HCT116 (cell line): ENCODE results near the gene ABI1. TPM values are rescaled to one million over a fixed set of nuclear protein-coding genes. Genes with fewer than 3 reads are reported as not detected.

Experiments used
- ATAC-seq: fragments of 200-7000 bp; cut with Tn5 transposase; 2 replicates; pipeline ENCODE4 v1.9.1; 2020; ENCODE audit warnings: mild to moderate bottlenecking, moderate library complexity
- BruUV-seq: library from RNA; stranded (reverse); fragments of 400-500 nt; replicated peaks from 2 replicates; lab custom pipeline; 2021; lab: Mats Ljungman, UMichigan
- CTCF ChIA-PET: fragments of 300-600 bp; sonication (Branson Sonifier 250); formaldehyde crosslinking; loops from one replicate; lab custom pipeline; 2021; ENCODE audit warnings: antibody characterized with exemption; lab: Charles Lee
- POLR2A ChIA-PET: fragments of 300-600, 350-600 bp; sonication (Branson Sonifier 250); formaldehyde crosslinking; loops from one replicate; lab custom pipeline; 2021; ENCODE audit warnings: antibody characterized with exemption; lab: Charles Lee
- RAD21 ChIA-PET, 2 experiments: fragments of 300-600 bp; sonication (Branson Sonifier 250); formaldehyde crosslinking; loops; one replicate each; lab custom pipeline; 2023; ENCODE audit warnings: low total read pairs in 2 of 2; ENCODE audit not compliant: uncharacterized antibody in 2 of 2, unreplicated experiment in 2 of 2, low non-redundant PET in 1 of 2; lab: Charles Lee
- DNase-seq: peaks from one replicate; pipeline ENCODE4 v3.0.0-alpha.2; 2010; ENCODE audit warnings: low read depth, low spot score
- H2AFZ ChIP-seq: fragments of 200-600 bp; shearing (Covaris generic), sonication (generic); 2 replicates; pipeline ENCODE4 v1.6.1; 2017; ENCODE audit warnings: low read depth, mixed run types, mixed read lengths, antibody characterized with exemption, low read length; ENCODE audit not compliant: poor library complexity, severe bottlenecking
- H3K27ac ChIP-seq: 2 replicates; pipeline ENCODE4 v1.5.1; 2012; ENCODE audit warnings: low read depth, low read length
- H3K27me3 ChIP-seq: fragments of 200-600 bp; sonication (generic); 2 replicates; pipeline ENCODE4 v1.6.1; 2016; ENCODE audit warnings: mixed run types, low read length, mixed read lengths; ENCODE audit not compliant: insufficient read depth
- H3K36me3 ChIP-seq, 2 experiments: fragments of 200-500 bp in 1 of 2; fragments of 200-600 bp in 1 of 2; sonication (Bioruptor generic) in 1 of 2; sonication (generic) in 1 of 2; 2 replicates each; pipeline versions ENCODE4 v1.5.1 to v1.6.1; 2014 to 2016; ENCODE audit warnings: low read length in 2 of 2, inconsistent platforms in 1 of 2, mixed read lengths in 1 of 2, mixed run types in 1 of 2; ENCODE audit not compliant: insufficient read depth in 2 of 2, control insufficient read depth in 1 of 2
- H3K4me1 ChIP-seq, 2 experiments: fragments of 200-600 bp in 1 of 2; sonication (generic) in 1 of 2; 2 replicates each; pipeline versions ENCODE4 v1.5.1 to v1.6.1; 2012 to 2017; ENCODE audit warnings: low read length in 2 of 2, inconsistent platforms in 1 of 2, mild to moderate bottlenecking in 1 of 2, mixed read lengths in 1 of 2, mixed run types in 1 of 2, moderate library complexity in 1 of 2; ENCODE audit not compliant: insufficient read depth in 2 of 2, control insufficient read depth in 1 of 2
- H3K4me2 ChIP-seq: fragments of 200-600 bp; sonication (generic); 2 replicates; pipeline ENCODE4 v1.6.1; 2017; ENCODE audit warnings: mixed run types, low read length, mixed read lengths
- H3K4me3 ChIP-seq, 2 experiments: fragments of 200-600 bp in 1 of 2; sonication (generic) in 1 of 2; replicated peaks in 1 of 2; 2 replicates each; pipeline ENCODE4 v1.5.1; 2011 to 2016; ENCODE audit warnings: low read length in 2 of 2, control low read depth in 1 of 2, low read depth in 1 of 2, mild to moderate bottlenecking in 1 of 2, mixed read lengths in 1 of 2, mixed run types in 1 of 2
- H3K79me2 ChIP-seq: fragments of 200-600 bp; sonication (generic); 2 replicates; pipeline ENCODE4 v1.6.1; 2017; ENCODE audit warnings: mild to moderate bottlenecking, mixed run types, low read length, moderate library complexity, mixed read lengths; ENCODE audit not compliant: insufficient read depth
- H3K9ac ChIP-seq: fragments of 200-600 bp; sonication (generic); 2 replicates; pipeline ENCODE4 v1.6.1; 2016; ENCODE audit warnings: low read length, mixed read lengths
- H3K9me2 ChIP-seq: fragments of 200-600 bp; sonication (generic), shearing (Covaris generic); 2 replicates; pipeline ENCODE4 v1.6.1; 2017; ENCODE audit warnings: mixed run types, mild to moderate bottlenecking, moderate library complexity; ENCODE audit not compliant: insufficient read depth
- H3K9me3 ChIP-seq, 2 experiments: fragments of 200-500 bp in 1 of 2; fragments of 200-600 bp in 1 of 2; sonication (Bioruptor generic) in 1 of 2; sonication (generic) in 1 of 2; 2 replicates each; pipeline ENCODE4 v1.6.1; 2014 to 2017; ENCODE audit warnings: low read length in 2 of 2, mixed read lengths in 2 of 2, inconsistent platforms in 1 of 2, low read depth in 1 of 2, mild to moderate bottlenecking in 1 of 2, mixed run types in 1 of 2, moderate library complexity in 1 of 2; ENCODE audit not compliant: control insufficient read depth in 1 of 2, insufficient read depth in 1 of 2
- H4K20me1 ChIP-seq: fragments of 200-600 bp; sonication (generic), shearing (Covaris generic); 2 replicates; pipeline ENCODE4 v1.6.1; 2017; ENCODE audit warnings: mixed run types, mild to moderate bottlenecking, moderate library complexity; ENCODE audit not compliant: insufficient read depth
- ATF3 ChIP-seq: IDR thresholded peaks from 2 replicates; pipeline ENCODE4 v1.6.1; 2012
- CEBPB ChIP-seq: IDR thresholded peaks from 2 replicates; pipeline ENCODE4 v1.6.1; 2012; ENCODE audit warnings: low read depth
- CTCF ChIP-seq, 3 experiments: fragments of 200-600 bp in 1 of 3; sonication (generic) in 1 of 3; IDR thresholded peaks in 2 of 3; conservative IDR thresholded peaks in 1 of 3; 2 replicates each; pipeline ENCODE4 v1.5.1; 2012 to 2017; ENCODE audit warnings: low read depth in 2 of 3, low read length in 2 of 3, antibody characterized with exemption in 1 of 3, borderline replicate concordance in 1 of 3, control low read depth in 1 of 3, mild to moderate bottlenecking in 1 of 3, mixed read lengths in 1 of 3, mixed run types in 1 of 3, moderate library complexity in 1 of 3; ENCODE audit not compliant: insufficient read depth in 1 of 3
- EGR1 ChIP-seq: IDR thresholded peaks from 2 replicates; pipeline ENCODE4 v1.6.1; 2012; ENCODE audit warnings: low read depth
- FOSL1 ChIP-seq: IDR thresholded peaks from 2 replicates; pipeline ENCODE4 v1.6.1; 2012; ENCODE audit warnings: low read depth
- POLR2AphosphoS5 ChIP-seq: IDR thresholded peaks from 2 replicates; pipeline ENCODE4 v1.6.1; 2011; ENCODE audit warnings: mild to moderate bottlenecking, low read depth, low read length, moderate library complexity
- SRF ChIP-seq: IDR thresholded peaks from 2 replicates; pipeline ENCODE4 v1.6.1; 2012; ENCODE audit warnings: low read depth
- YY1 ChIP-seq: IDR thresholded peaks from 2 replicates; pipeline ENCODE4 v1.6.1; 2011; ENCODE audit warnings: low read length, low read depth, moderate library complexity, mild to moderate bottlenecking; ENCODE audit not compliant: insufficient replicate concordance; ENCODE audit errors: extremely low read depth
- ZBTB33 ChIP-seq: IDR thresholded peaks from 2 replicates; pipeline ENCODE4 v1.6.1; 2011; ENCODE audit warnings: mild to moderate bottlenecking, low read length, moderate library complexity; ENCODE audit not compliant: insufficient replicate concordance; ENCODE audit errors: extremely low read depth
- intact Hi-C: fragments of 100-400 bp; cut with micrococcal nuclease; formaldehyde crosslinking; loops from 2 replicates; pipeline ENCODE4 v1.10.0; 2022
- total RNA-seq: library from RNA; stranded (reverse); gene quantifications from one replicate; pipeline ENCODE4 v1.2.1, GENCODE V29; 2021; ENCODE audit not compliant: unreplicated experiment
- TF ChIP-seq, protein P1 (sequence below): IDR thresholded peaks from 2 replicates; pipeline ENCODE4 v1.6.1; 2012

ABI1 gene
- total RNA-seq, 1 experiment from 2014 or later, result 34.8 TPM

DNA sequence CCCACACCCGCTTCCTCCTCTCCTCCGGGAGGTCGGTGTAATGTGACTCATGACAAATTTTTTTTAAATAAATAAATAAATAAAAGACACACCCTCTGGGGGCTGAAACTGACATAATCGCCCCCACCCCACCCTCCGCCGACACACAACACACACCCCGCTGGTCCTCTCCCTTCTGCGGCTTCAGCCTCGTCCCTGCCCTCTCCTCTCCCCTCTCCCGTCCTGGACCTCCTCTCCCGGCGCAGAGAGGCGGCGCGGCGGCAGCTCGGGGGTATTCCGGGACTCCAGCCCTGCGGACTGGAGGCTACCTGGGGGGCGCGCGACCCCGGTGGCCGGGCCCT is 686 bp downstream of the ABI1 start:
- POLR2A ChIA-PET, result no interaction called here
- Histone ChIP-seq H3K36me3 (no peaks in the 10 kb centered on the region), H3K79me2 (peaks cover 49% of the 10 kb centered on the region), H3K9me3 (no peaks in the 10 kb centered on the region), H3K9me2 (no peaks in the 10 kb centered on the region), H2AFZ (no peak overlapping the region), H3K9ac (peak overlapping the region; percentile 79), H3K27me3 (no peaks in the 10 kb centered on the region), H3K4me1 (peaks cover 0 to 25% of the 10 kb centered on the region in 2 experiments; a peak in 2 of 4 replicates), H3K27ac (peak overlapping the region; percentile 82), H4K20me1 (no peaks in the 10 kb centered on the region), H3K4me3 (peak overlapping the region; percentile 83 to 95), H3K4me2 (peak overlapping the region; percentile 92)
- ATAC-seq, result peak; percentile 38
- BruUV-seq, result no TSS peak
- no peak for DNase-seq
- intact Hi-C loops, result loop anchor here (2.0 to 10.0 kb wide), 2 partner anchors 165 to 383 kb away; partner anchors contain the start of gene PDSS1
- CTCF ChIA-PET, result interaction anchor here (1.1 to 2.7 kb wide), 2 partner anchors 22 to 132 kb away, joined by 3 to 18 read pairs; no protein-coding TSS in a partner anchor
- RAD21 ChIA-PET, result interaction anchor here in 1 of 2 experiments (1.3 kb wide), 1 partner anchor 22 kb away, joined by 4 read pairs; no protein-coding TSS in a partner anchor
- peak; percentile 33; the same call in 1 of the 2 replicates for TF ChIP-seq POLR2AphosphoS5
- TF ChIP-seq, protein P1, sequence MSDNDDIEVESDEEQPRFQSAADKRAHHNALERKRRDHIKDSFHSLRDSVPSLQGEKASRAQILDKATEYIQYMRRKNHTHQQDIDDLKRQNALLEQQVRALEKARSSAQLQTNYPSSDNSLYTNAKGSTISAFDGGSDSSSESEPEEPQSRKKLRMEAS, result no peak

DNA sequence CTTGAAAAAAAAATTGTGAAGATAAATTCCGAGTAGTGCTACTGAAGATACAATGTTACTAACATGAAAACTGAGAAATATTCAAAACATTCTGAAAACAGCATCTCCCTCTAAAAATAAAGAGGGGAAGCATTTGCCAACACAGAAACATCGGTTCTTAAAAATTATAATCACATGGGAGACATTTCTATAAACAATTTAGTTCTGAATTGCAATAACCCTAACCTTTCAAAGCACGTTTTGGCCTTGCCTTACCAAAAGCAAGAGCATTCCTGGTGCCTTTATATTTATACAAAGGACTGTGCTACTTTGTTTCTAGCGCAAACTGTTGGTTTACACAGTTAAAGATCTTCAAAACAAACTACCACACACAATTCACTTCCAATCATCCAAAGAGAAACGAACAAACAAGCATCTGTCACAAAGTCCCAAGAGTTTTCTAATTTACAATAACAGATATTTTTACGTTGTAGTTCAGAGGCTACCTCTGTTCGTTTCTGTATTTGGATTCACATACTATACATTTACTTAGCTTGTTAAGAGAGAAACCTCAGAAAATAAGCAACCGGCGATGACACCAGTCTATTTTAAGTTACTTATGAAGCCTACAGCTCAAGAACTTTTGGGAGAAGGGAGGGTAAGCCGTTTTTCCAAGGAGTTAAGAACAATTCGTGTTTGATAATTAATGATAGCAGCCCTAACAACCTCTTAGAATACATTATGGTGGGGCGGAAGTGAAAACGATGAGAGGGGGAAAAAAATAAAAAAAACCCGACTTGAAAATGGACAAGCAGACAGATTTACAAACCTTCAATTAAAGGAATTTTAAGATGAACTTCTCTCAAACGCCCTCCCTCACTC is 1.3 kb downstream of the ABI1 start:
- Histone ChIP-seq H3K9ac (peak overlapping the region; percentile 79), H3K27me3 (no peaks in the 10 kb centered on the region), H3K9me2 (no peaks in the 10 kb centered on the region), H3K27ac (peak overlapping the region; percentile 82; the same call in 1 of the 2 replicates), H3K9me3 (no peaks in the 10 kb centered on the region)
- ChIA-PET CTCF (no interaction called here), POLR2A (no interaction called here), RAD21 (no interaction called here)
- ATAC-seq, result no peak
- TF ChIP-seq EGR1, result no peak
- no peak for TF ChIP-seq CTCF (IDR thresholded peaks at IDR 0.05 in 2 of 3, conservative IDR thresholded peaks at IDR 0.05 in 1 of 3; ENCODE audit: borderline replicate concordance in 1 of 3, insufficient read depth in 1 of 3, low read depth in 2 of 3, low read length in 2 of 3)
- TF ChIP-seq CEBPB, result no peak
- TF ChIP-seq, protein P1, result 0 out of 2 replicates have a peak, but pooled peaks have one; percentile 26
- no peak for TF ChIP-seq ATF3
- TF ChIP-seq SRF, result no peak
- TF ChIP-seq ZBTB33, result no peak
- TF ChIP-seq YY1, result no peak
- no peak for TF ChIP-seq FOSL1
- TF ChIP-seq, all 23 proteins: peak for 1
- Histone ChIP-seq H4K20me1 (no peaks in the 10 kb centered on the region), H2AFZ (no peak overlapping the region), H3K4me2 (peak overlapping the region; percentile 92), H3K79me2 (peaks cover 55% of the 10 kb centered on the region), H3K4me3 (peak overlapping the region; percentile 83 to 95), H3K4me1 (peaks cover 0 to 25% of the 10 kb centered on the region in 2 experiments; a peak in 2 of 4 replicates), H3K36me3 (no peaks in the 10 kb centered on the region)
- DNase-seq, result no peak
- BruUV-seq, result TSS peak; percentile 45
- intact Hi-C loops, result loop anchor here (2.0 to 10.0 kb wide), 2 partner anchors 165 to 383 kb away; partner anchors contain the start of gene PDSS1
